SK-N-SH (cell line): ENCODE data around the gene TTF2. TPM values are rescaled to one million over a fixed set of nuclear protein-coding genes. Genes with fewer than 3 reads are reported as not detected.

Experiments
- CTCF ChIA-PET: fragments of 300-600, 350-600 bp; formaldehyde crosslinking; extraction: SDS; loops from one replicate; lab custom pipeline; 2021; lab: Yijun Ruan, JAX
- POLR2A ChIA-PET: fragments of 350-600 bp; sonication (Branson Sonifier 250); formaldehyde crosslinking; extraction: SDS; loops from one replicate; lab custom pipeline; 2020; ENCODE audit warnings: antibody characterized with exemption, inconsistent platforms; lab: Yijun Ruan, JAX
- DNase-seq: peaks from one replicate; pipeline ENCODE4 v3.0.0; 2012
- H2AFZ ChIP-seq: fragments of 200-600 bp; sonication (generic); 2 replicates; pipeline ENCODE4 v1.8.1; 2016; ENCODE audit warnings: antibody characterized with exemption, mild to moderate bottlenecking, low read depth
- H3F3A ChIP-seq: fragments of 200-600 bp; sonication (generic); replicated peaks from 2 replicates; pipeline ENCODE3; 2016; ENCODE audit warnings: antibody characterized with exemption, mild to moderate bottlenecking; ENCODE audit not compliant: insufficient read depth
- H3K27ac ChIP-seq, 2 experiments: fragments of 200-500 bp in 1 of 2; fragments of 200-600 bp in 1 of 2; sonication (Bioruptor generic) in 1 of 2; sonication (generic), shearing (Covaris generic) in 1 of 2; 2 replicates each; pipeline versions ENCODE4 v1.5.1 to v1.6.1; 2014 to 2016; ENCODE audit warnings: low read depth in 2 of 2, inconsistent platforms in 1 of 2, low read length in 1 of 2, mild to moderate bottlenecking in 1 of 2, mixed read lengths in 1 of 2
- H3K27me3 ChIP-seq: fragments of 200-600 bp; sonication (generic), shearing (Covaris generic); 2 replicates; pipeline ENCODE4 v1.6.1; 2016; ENCODE audit warnings: mixed run types; ENCODE audit not compliant: insufficient read depth
- H3K36me3 ChIP-seq, 2 experiments: fragments of 200-500 bp in 1 of 2; fragments of 200-600 bp in 1 of 2; sonication (Bioruptor generic) in 1 of 2; sonication (generic) in 1 of 2; replicated peaks in 1 of 2; 2 replicates each; pipeline versions ENCODE3 to v1.5.1; 2014 to 2016; ENCODE audit warnings: low read length in 1 of 2, mild to moderate bottlenecking in 1 of 2; ENCODE audit not compliant: insufficient read depth in 2 of 2, control insufficient read depth in 1 of 2
- H3K4me1 ChIP-seq, 2 experiments: fragments of 200-500 bp in 1 of 2; fragments of 200-600 bp in 1 of 2; sonication (Bioruptor generic) in 1 of 2; sonication (generic), shearing (Covaris generic) in 1 of 2; 2 replicates each; pipeline versions ENCODE4 v1.5.1 to v1.6.1; 2014 to 2016; ENCODE audit warnings: low read depth in 1 of 2, low read length in 1 of 2, mixed run types in 1 of 2; ENCODE audit not compliant: insufficient read depth in 2 of 2, control insufficient read depth in 1 of 2
- H3K4me2 ChIP-seq: fragments of 200-600 bp; sonication (generic), shearing (Covaris generic); 2 replicates; pipeline ENCODE4 v1.6.1; 2017; ENCODE audit warnings: mixed run types
- H3K4me3 ChIP-seq, 2 experiments: fragments of 200-500 bp in 1 of 2; fragments of 200-600 bp in 1 of 2; sonication (Bioruptor generic) in 1 of 2; sonication (generic), shearing (Covaris generic) in 1 of 2; 2 replicates each; pipeline versions ENCODE4 v1.5.1 to v1.8.1; 2014 to 2016; ENCODE audit warnings: low read depth in 2 of 2, inconsistent platforms in 1 of 2, low read length in 1 of 2, mild to moderate bottlenecking in 1 of 2, mixed read lengths in 1 of 2, moderate library complexity in 1 of 2
- H3K79me2 ChIP-seq: fragments of 200-600 bp; sonication (generic); 2 replicates; pipeline ENCODE4 v1.8.1; 2017; ENCODE audit warnings: mild to moderate bottlenecking; ENCODE audit not compliant: insufficient read depth
- H3K9ac ChIP-seq: fragments of 200-600 bp; sonication (generic); 2 replicates; pipeline ENCODE4 v1.6.1; 2017; ENCODE audit warnings: mixed run types
- H3K9me2 ChIP-seq: fragments of 200-600 bp; sonication (generic); 2 replicates; pipeline ENCODE4 v1.6.1; 2017; ENCODE audit warnings: mixed run types
- H3K9me3 ChIP-seq: fragments of 200-600 bp; sonication (generic); 2 replicates; pipeline ENCODE4 v1.6.1; 2017; ENCODE audit warnings: mixed run types, mild to moderate bottlenecking, moderate library complexity
- H4K20me1 ChIP-seq: fragments of 200-600 bp; sonication (generic); 2 replicates; pipeline ENCODE4 v1.6.1; 2017; ENCODE audit warnings: mild to moderate bottlenecking, mixed run types; ENCODE audit not compliant: insufficient read depth
- CHD2 ChIP-seq: fragments of 150-350 bp; IDR thresholded peaks from 2 replicates; pipeline ENCODE4 v1.6.1; 2018; ENCODE audit warnings: low read length; ENCODE audit not compliant: partially characterized antibody
- CTCF ChIP-seq: fragments of 200-600 bp; sonication (generic); IDR thresholded peaks from 2 replicates; pipeline ENCODE4 v1.6.1; 2017; ENCODE audit warnings: antibody characterized with exemption, mild to moderate bottlenecking, moderate library complexity
- EZH2phosphoT487 ChIP-seq: fragments of 200-600 bp; sonication (generic); IDR thresholded peaks from 2 replicates; pipeline ENCODE4 v1.6.1; 2017; ENCODE audit warnings: low read depth, mixed run types, mild to moderate bottlenecking, antibody characterized with exemption, moderate library complexity, borderline replicate concordance
- FOSL2 ChIP-seq: IDR thresholded peaks from 2 replicates; pipeline ENCODE4 v1.4.0; 2012; ENCODE audit warnings: low read depth, mild to moderate bottlenecking, moderate library complexity, borderline replicate concordance
- GABPA ChIP-seq: IDR thresholded peaks from 2 replicates; pipeline ENCODE4 v1.4.0; 2012; ENCODE audit warnings: low read depth, mild to moderate bottlenecking
- IRF3 ChIP-seq: fragments of 150-350 bp; IDR thresholded peaks from 2 replicates; pipeline ENCODE4 v1.6.1; 2016; ENCODE audit warnings: mild to moderate bottlenecking, low read depth, low read length
- NRF1 ChIP-seq: IDR thresholded peaks from 2 replicates; pipeline ENCODE4 v1.6.1; 2012; ENCODE audit warnings: low read depth, mild to moderate bottlenecking, low read length
- RAD21 ChIP-seq: IDR thresholded peaks from 2 replicates; pipeline ENCODE4 v1.6.1; 2012; ENCODE audit warnings: mild to moderate bottlenecking, low read length
- RCOR1 ChIP-seq: fragments of 150-350 bp; IDR thresholded peaks from 2 replicates; pipeline ENCODE4 v1.6.1; 2017; ENCODE audit warnings: antibody characterized with exemption, low read length
- RFX5 ChIP-seq: IDR thresholded peaks from 2 replicates; pipeline ENCODE4 v1.6.1; 2012; ENCODE audit warnings: mild to moderate bottlenecking, improper control_type of control experiment, low read length
- SIN3A ChIP-seq: IDR thresholded peaks from 2 replicates; pipeline ENCODE4 v1.6.1; 2012; ENCODE audit warnings: low read depth, mild to moderate bottlenecking, low read length, moderate library complexity, borderline replicate concordance
- SMC3 ChIP-seq: IDR thresholded peaks from 2 replicates; pipeline ENCODE4 v1.6.1; 2012; ENCODE audit warnings: low read depth, low read length, improper control_type of control experiment
- TAF1 ChIP-seq: IDR thresholded peaks from 2 replicates; pipeline ENCODE4 v1.6.1; 2012; ENCODE audit warnings: low read depth, mild to moderate bottlenecking, low read length, moderate library complexity, borderline replicate concordance
- YY1 ChIP-seq: IDR thresholded peaks from 2 replicates; pipeline ENCODE4 v1.4.0; 2012; ENCODE audit warnings: low read depth, mild to moderate bottlenecking
- WGBS: methylation state at CpG from one replicate; pipeline ENCODE4 v1.1.6; 2017; ENCODE audit warnings: low lambda C conversion rate; 5-methylcytosine and 5-hydroxymethylcytosine counted together
- polyA plus RNA-seq, 3 experiments: library from polyadenylated mRNA; depleted of rRNA; stranded (reverse); fragments of >200 nt; gene quantifications; 2 replicates each; pipeline ENCODE4 v1.2.3, GENCODE V29; 2012

Gene TTF2
- polyA plus RNA-seq, 1 of the 3 experiments (the other 2 are of a cell fraction), result 10.8 TPM

GRCh38 chr1:117067533-117068370, 7.6 kb downstream of the TTF2 start:
- peak; percentile 70 for DNase-seq
- Histone ChIP-seq H3K9me2 (no peaks in the 10 kb centered on the region), H4K20me1 (no peaks in the 10 kb centered on the region), H3F3A (no peaks in the 10 kb centered on the region), H3K4me3 (no peak overlapping the region; a peak in 1 of 4 replicates), H3K9me3 (no peaks in the 10 kb centered on the region), H3K27ac (no peak overlapping the region), H3K4me1 (no peaks in the 10 kb centered on the region), H3K79me2 (no peaks in the 10 kb centered on the region), H3K36me3 (peaks cover 8 to 12% of the 10 kb centered on the region in 2 experiments), H2AFZ (no peak overlapping the region), H3K4me2 (no peak overlapping the region), H3K27me3 (no peaks in the 10 kb centered on the region), H3K9ac (no peak overlapping the region)
- 56% methylated on average over 6 of the region's 6 CpGs for WGBS
- ChIA-PET CTCF (interaction anchor here (0.6 to 8.8 kb wide), 57 partner anchors 8 to 1065 kb away, joined by 3 to 128 read pairs (median 4); partner anchors contain the start of genes IGSF3, TRIM45 and TTF2), POLR2A (interaction anchor here (0.8 kb wide), 1 partner anchor 56 kb away, joined by 3 read pairs; no protein-coding TSS in a partner anchor)
- no peak for TF ChIP-seq GABPA
- TF ChIP-seq CTCF, result peak; percentile 89
- TF ChIP-seq RFX5, result 0 out of 2 replicates have a peak, but pooled peaks have one; percentile 24
- TF ChIP-seq SMC3, result peak; percentile 98
- TF ChIP-seq RAD21, result peak; percentile 97
- TF ChIP-seq EZH2phosphoT487, result no peak
- no peak for TF ChIP-seq YY1
- TF ChIP-seq CHD2, result no peak
- no peak for TF ChIP-seq FOSL2
- no peak for TF ChIP-seq NRF1
- TF ChIP-seq SIN3A, result no peak
- no peak for TF ChIP-seq IRF3
- peak; percentile 44; the same call in 1 of the 2 replicates for TF ChIP-seq RCOR1
- TF ChIP-seq TAF1, result no peak
